ENCODE data around the gene AMDHD1. TPM values are rescaled to one million over a fixed set of nuclear protein-coding genes. Genes with fewer than 3 reads are reported as not detected.
A peak's percentile ranks its signal among the peaks of the same experiment; 100 is the strongest.

AMDHD1 gene
- total and polyA plus RNA-seq, 2 of the 4 experiments (the other 2 are of a cell fraction): under 0.01 TPM; not detected in 1

DNA sequence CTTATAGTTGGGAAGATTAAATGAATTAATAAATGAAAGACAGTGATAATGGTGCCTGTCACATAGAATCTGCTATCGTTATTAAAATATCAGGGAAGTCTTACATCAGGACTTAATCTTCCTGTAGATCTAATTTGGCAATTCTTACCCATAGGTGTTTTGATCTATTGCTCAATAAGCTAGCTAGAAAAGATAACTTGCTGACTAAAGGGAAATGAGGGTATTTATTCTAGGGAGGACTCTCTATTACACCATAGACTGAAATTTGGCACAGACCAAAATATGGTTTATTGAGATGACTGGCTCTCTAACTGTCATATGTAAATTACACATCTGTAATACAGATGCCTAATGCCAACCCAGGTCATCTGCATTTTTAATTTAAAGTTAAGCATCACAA is 41.6 kb downstream of the AMDHD1 start:
- no peak overlapping the region for H2BK120ac ChIP-seq (ENCODE audit: low read depth, low read length)
- no peak for DNase-seq
- TF ChIP-seq RCOR1 (IDR thresholded peaks at IDR 0.05; ENCODE audit: insufficient replicate concordance, low read length) (no peak), MXI1 (IDR thresholded peaks at IDR 0.05; ENCODE audit: borderline replicate concordance, low read depth, low read length) (no peak), CEBPB (IDR thresholded peaks at IDR 0.05; ENCODE audit: low read depth, low read length) (0 out of 2 replicates have a peak, but pooled peaks have one; percentile 12), MAFK (IDR thresholded peaks at IDR 0.05; ENCODE audit: low read depth, low read length) (peak; percentile 48)
- TF ChIP-seq, protein P1, sequence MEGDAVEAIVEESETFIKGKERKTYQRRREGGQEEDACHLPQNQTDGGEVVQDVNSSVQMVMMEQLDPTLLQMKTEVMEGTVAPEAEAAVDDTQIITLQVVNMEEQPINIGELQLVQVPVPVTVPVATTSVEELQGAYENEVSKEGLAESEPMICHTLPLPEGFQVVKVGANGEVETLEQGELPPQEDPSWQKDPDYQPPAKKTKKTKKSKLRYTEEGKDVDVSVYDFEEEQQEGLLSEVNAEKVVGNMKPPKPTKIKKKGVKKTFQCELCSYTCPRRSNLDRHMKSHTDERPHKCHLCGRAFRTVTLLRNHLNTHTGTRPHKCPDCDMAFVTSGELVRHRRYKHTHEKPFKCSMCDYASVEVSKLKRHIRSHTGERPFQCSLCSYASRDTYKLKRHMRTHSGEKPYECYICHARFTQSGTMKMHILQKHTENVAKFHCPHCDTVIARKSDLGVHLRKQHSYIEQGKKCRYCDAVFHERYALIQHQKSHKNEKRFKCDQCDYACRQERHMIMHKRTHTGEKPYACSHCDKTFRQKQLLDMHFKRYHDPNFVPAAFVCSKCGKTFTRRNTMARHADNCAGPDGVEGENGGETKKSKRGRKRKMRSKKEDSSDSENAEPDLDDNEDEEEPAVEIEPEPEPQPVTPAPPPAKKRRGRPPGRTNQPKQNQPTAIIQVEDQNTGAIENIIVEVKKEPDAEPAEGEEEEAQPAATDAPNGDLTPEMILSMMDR (conservative IDR thresholded peaks at IDR 0.05; ENCODE audit: low read depth, low read length): no peak
- no peak overlapping the region for H3K4me3 ChIP-seq (ENCODE audit: insufficient read depth, low read depth, low read length)
- H3K9ac ChIP-seq (ENCODE audit: low read depth, low read length): no peak overlapping the region
- H3K4ac ChIP-seq (ENCODE audit: low read depth, low read length): no peak overlapping the region
- no peak overlapping the region for H4K91ac ChIP-seq (ENCODE audit: insufficient read depth, low read depth, low read length)
- no peak overlapping the region for H2AFZ ChIP-seq (replicated peaks; ENCODE audit: low read length, poor library complexity)
- no peaks in the 10 kb centered on the region for H3K9me1 ChIP-seq (ENCODE audit: insufficient read depth, low read length)
- no peak for ATAC-seq (ENCODE audit: low read depth)
- peaks cover 2% of the 10 kb centered on the region; the same call in 1 of the 2 replicates for H3K4me1 ChIP-seq (ENCODE audit: control insufficient read depth, insufficient read depth, low read length)
- H2BK5ac ChIP-seq (ENCODE audit: low read depth, low read length, poor library complexity, severe bottlenecking): no peak overlapping the region
- WGBS, 2 experiments (ENCODE audit: extremely low coverage in 2 of 2, insufficient read length in 1 of 2): no CpG with 5 or more reads among the region's 1 CpG
- no peaks in the 10 kb centered on the region for H3K36me3 ChIP-seq (ENCODE audit: control insufficient read depth, insufficient read depth, low read length)
- H2BK20ac ChIP-seq (ENCODE audit: low read depth, low read length): no peak overlapping the region
- dilution Hi-C loops (cut with HindIII; ENCODE audit: low sequenced_read_pairs, unreplicated experiment) (no loop called here), in situ Hi-C loops (cut with MboI; ENCODE audit: low sequenced_read_pairs) (no loop called here), intact Hi-C loops (cut with micrococcal nuclease) (no loop called here)
- H3K27ac ChIP-seq (ENCODE audit: insufficient read depth, low read length): no peak overlapping the region
- H3K9me3 ChIP-seq (ENCODE audit: control insufficient read depth, insufficient read depth, low read length): no peaks in the 10 kb centered on the region
- no TSS peak for BruUV-seq (replicated peaks)
- H2AK5ac ChIP-seq (ENCODE audit: low read depth, low read length): no peak overlapping the region
- no peak overlapping the region for H2AK9ac ChIP-seq (replicated peaks; ENCODE audit: low read depth, low read length, poor library complexity)
- no peak overlapping the region for H3K14ac ChIP-seq (replicated peaks; ENCODE audit: low read depth, low read length)
- H3K56ac ChIP-seq (ENCODE audit: extremely low read depth, insufficient read depth, low read length): no peak overlapping the region
- CTCF ChIA-PET: no interaction called here
- H3K27me3 ChIP-seq (ENCODE audit: control insufficient read depth, insufficient read depth, low read length): peaks cover 9% of the 10 kb centered on the region
- no peaks in the 10 kb centered on the region for H3K79me1 ChIP-seq (ENCODE audit: low read depth in 1 of 2, low read length in 2 of 2)
- H3K23ac ChIP-seq (ENCODE audit: low read depth, low read length): no peak overlapping the region
- no peak overlapping the region for H4K8ac ChIP-seq (ENCODE audit: low read depth in 2 of 2, low read length in 2 of 2)
- H4K20me1 ChIP-seq (ENCODE audit: insufficient read depth, low read length): no peaks in the 10 kb centered on the region
- no peak overlapping the region for H3K18ac ChIP-seq (ENCODE audit: low read depth, low read length)
- no peak overlapping the region for H4K5ac ChIP-seq (ENCODE audit: low read depth, low read length)
- POLR2A ChIA-PET (ENCODE audit: unreplicated experiment): no interaction called here
- H3K4me2 ChIP-seq (ENCODE audit: low read depth, low read length): no peak overlapping the region
- H2BK15ac ChIP-seq (ENCODE audit: low read depth, low read length): no peak overlapping the region
